Pancreas (tissue), 10 donors: ENCODE results near the gene CES2. TPM values are rescaled to one million over a fixed set of nuclear protein-coding genes. Genes with fewer than 3 reads are reported as not detected.

Experiments
- ATAC-seq, 4 donors: fragments of 200-7000 bp; cut with Tn5 transposase; one replicate each; pipeline versions ENCODE4 v1.8.0 to v1.9.1; 2020; ENCODE audit warnings: mild to moderate bottlenecking in 4 of 4, moderate library complexity in 4 of 4
- DNase-seq, 6 donors: peaks; one replicate each; pipeline ENCODE4 v3.0.0-alpha.2; 2020
- FAIRE-seq: peaks from 2 replicates; lab custom pipeline; 2012; peaks lifted over from hg19 to GRCh38; lab: Jason Lieb, UNC
- H3K27ac ChIP-seq, 4 donors: fragments of 200-600 bp; sonication (generic); 1 replicate in 3 of 4; 2 replicates in 1 of 4; pipeline versions ENCODE4 v1.5.0 to v1.8.0; 2020
- H3K27me3 ChIP-seq, 4 donors: fragments of 200-600 bp; one replicate each; pipeline ENCODE4 v1.8.0; 2021
- H3K36me3 ChIP-seq, 3 donors: fragments of 200-600 bp; sonication (generic) in 1 of 3; one replicate each; pipeline versions ENCODE4 v1.5.0 to v1.8.0; 2020 to 2021
- H3K4me1 ChIP-seq, 3 donors: fragments of 200-600 bp; one replicate each; pipeline ENCODE4 v1.8.0; 2021
- H3K4me3 ChIP-seq, 4 donors: fragments of 200-600 bp; sonication (generic) in 2 of 4; one replicate each; pipeline versions ENCODE4 v1.5.0 to v1.8.0; 2020 to 2021
- H3K9me3 ChIP-seq, 4 donors: fragments of 200-600 bp; one replicate each; pipeline ENCODE4 v1.8.0; 2021
- CTCF ChIP-seq, 4 donors: fragments of 200-600 bp; sonication (generic) in 3 of 4; IDR thresholded peaks; one replicate each; pipeline versions ENCODE4 v1.5.0 to v1.8.0; 2021; ENCODE audit warnings: antibody characterized with exemption in 4 of 4
- WGBS, 2 donors: extraction: QIAGEN DNeasy Blood & Tissue Kit; methylation state at CpG; one replicate each; pipeline ENCODE4 v1.1.7; 2013; 5-methylcytosine and 5-hydroxymethylcytosine counted together
- intact Hi-C, 3 donors: fragments of 100-400 bp; cut with DNase I; formaldehyde crosslinking; loops; one replicate each; pipeline versions ENCODE4 v1.11.1 to v1.14.2; 2022
- polyA plus RNA-seq, 2 donors: library from polyadenylated mRNA; stranded (reverse); fragments of 200-250 nt; gene quantifications; one replicate each; pipeline ENCODE4 v1.2.3, GENCODE V29; 2013
- total RNA-seq, 6 donors: library from RNA; stranded (reverse); fragmentation: NEBNext Ultra II Directional in 4 of 6; extraction: Animal tissue kit (Norgen Biotek cat#: 25700) in 4 of 6; gene quantifications; one replicate each; pipeline versions ENCODE4 v1.2.1 to v1.2.4, GENCODE V29; 2021 to 2023
- donor health status: healthy with polysubstance abuse.
- donor health status: DM: no; HTN: no; CAD: no; lungs with moderate emphysema.
- donor health status: DM: no; HTN: no; CAD: no.
- donor health status: control.
- donor health status: control.
- donor health status: Bipolar disorder and iron deficiency.
- donor health status: DM: yes; HTN: yes; CAD: no.
- donor health status: DM: no; HTN: no; CAD: no.
- donor health status: DM: no; HTN: no; CAD: no.
- donor health status: DM: yes; HTN: yes; CAD: no.

The CES2 gene
- total and polyA plus RNA-seq, 8 donors: 14.3 to 23.1 (median 17.3) TPM

- TF ChIP-seq CTCF (IDR thresholded peaks at IDR 0.05): no peak
- no peak for DNase-seq
- no peak for ATAC-seq
- H3K27ac ChIP-seq: no peak overlapping the region
- no peak overlapping the region for H3K4me3 ChIP-seq
- no peaks in the 10 kb centered on the region for H3K9me3 ChIP-seq
- H3K4me1 ChIP-seq: no peaks in the 10 kb centered on the region
- no peaks in the 10 kb centered on the region for H3K27me3 ChIP-seq
- 56 to 68% methylated on average over 4 of the region's 4 CpGs for WGBS, 2 donors
- peaks cover 0 to 12% (median 7%) of the 10 kb centered on the region in 3 donors for H3K36me3 ChIP-seq
- no peak for FAIRE-seq
- intact Hi-C loops: loop anchor here in 1 of 3 donors (10.0 kb wide), 1 partner anchor 255 kb away; no protein-coding TSS in a partner anchor
These were observed 45.7 kb upstream of the CES2 start for GRCh38 chr16:66889622-66890021.

DNA sequence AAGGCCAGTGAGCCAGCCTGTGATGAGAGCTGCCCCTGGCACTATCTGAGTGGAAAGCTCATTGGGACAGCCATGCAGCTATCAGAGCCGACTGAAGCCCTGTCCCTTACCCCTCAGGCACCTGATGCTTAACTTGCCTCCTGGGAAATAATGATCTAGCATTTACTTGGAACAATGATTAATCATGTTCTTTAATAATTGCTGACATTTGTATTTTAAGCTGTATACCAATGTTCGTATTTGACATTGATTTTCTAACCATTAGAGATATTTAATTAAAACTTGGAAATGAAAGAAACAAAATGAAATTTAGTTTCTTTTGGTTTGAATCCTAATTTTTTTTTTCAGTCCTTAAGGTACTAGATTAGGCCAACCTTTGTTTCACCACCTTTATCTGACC is 44.5 kb upstream of the CES2 start:
- H3K9me3 ChIP-seq: no peaks in the 10 kb centered on the region
- H3K27me3 ChIP-seq: no peaks in the 10 kb centered on the region
- intact Hi-C loops: loop anchor here in 1 of 3 donors (10.0 kb wide), 1 partner anchor 254 kb away; no protein-coding TSS in a partner anchor
- FAIRE-seq (no peak), ATAC-seq (no peak), DNase-seq (no peak)
- WGBS, 2 donors: 59 to 66% methylated on average over 2 of the region's 2 CpGs
- peaks cover 0 to 1% (median 0%) of the 10 kb centered on the region in 3 donors for H3K36me3 ChIP-seq
- H3K27ac ChIP-seq: no peak overlapping the region
- H3K4me3 ChIP-seq: no peak overlapping the region
- no peaks in the 10 kb centered on the region for H3K4me1 ChIP-seq
- no peak for TF ChIP-seq CTCF (IDR thresholded peaks at IDR 0.05)

DNA sequence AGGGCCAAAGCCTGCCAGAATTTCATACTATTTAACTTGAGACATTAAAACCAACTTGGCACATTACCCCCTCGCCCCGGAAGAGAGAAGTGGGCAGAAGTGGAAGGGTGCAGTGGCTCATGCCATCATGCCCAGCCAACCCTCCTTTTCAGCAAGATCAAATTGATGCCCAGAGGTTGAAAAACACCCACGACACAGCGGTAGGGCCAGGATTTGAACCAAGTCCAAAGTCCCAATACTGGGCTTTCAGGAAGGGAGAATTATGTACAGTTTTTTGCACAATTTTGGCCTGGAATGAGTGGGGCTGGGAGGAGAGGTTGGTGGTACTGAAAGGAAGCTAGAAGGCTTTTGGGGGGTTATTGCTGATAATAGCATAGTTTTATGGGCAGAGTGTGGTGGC is 44.0 kb upstream of the CES2 start:
- TF ChIP-seq CTCF (IDR thresholded peaks at IDR 0.05): no peak
- no peaks in the 10 kb centered on the region for H3K9me3 ChIP-seq
- H3K27me3 ChIP-seq: no peaks in the 10 kb centered on the region
- no peak for ATAC-seq
- intact Hi-C loops: loop anchor here in 1 of 3 donors (10.0 kb wide), 1 partner anchor 253 kb away; no protein-coding TSS in a partner anchor
- FAIRE-seq: no peak
- H3K27ac ChIP-seq: no peak overlapping the region
- WGBS, 2 donors: 82 to 83% methylated on average over 4 of the region's 4 CpGs
- H3K4me1 ChIP-seq: no peaks in the 10 kb centered on the region
- DNase-seq: no peak
- H3K4me3 ChIP-seq: no peak overlapping the region
- H3K36me3 ChIP-seq: no peaks in the 10 kb centered on the region

DNA sequence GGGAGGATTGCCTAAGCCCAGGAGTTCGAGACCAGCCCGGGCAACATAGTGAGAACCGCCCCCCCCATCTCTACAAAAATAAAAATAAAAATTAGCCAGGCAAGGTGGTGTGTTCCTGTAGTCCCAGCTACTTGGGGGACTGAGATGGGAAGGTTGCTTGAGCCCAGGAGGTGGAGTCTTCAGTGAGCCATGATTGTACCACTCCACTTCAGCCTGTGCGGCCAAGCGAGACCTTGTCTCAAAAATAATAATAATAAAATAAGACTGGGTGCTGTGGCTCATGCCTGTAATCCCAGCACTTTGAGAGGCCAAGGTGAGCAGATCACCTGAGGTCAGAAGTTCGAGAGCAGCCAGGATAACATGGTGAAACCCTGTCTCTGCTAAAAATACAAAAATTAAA is 43.5 kb upstream of the CES2 start:
- no peak overlapping the region for H3K27ac ChIP-seq
- ATAC-seq (no peak), FAIRE-seq (no peak), DNase-seq (no peak)
- H3K4me1 ChIP-seq: no peaks in the 10 kb centered on the region
- WGBS, 2 donors: 93 to 97% methylated on average over 6 of the region's 6 CpGs
- no peaks in the 10 kb centered on the region for H3K27me3 ChIP-seq
- H3K4me3 ChIP-seq: no peak overlapping the region
- no peaks in the 10 kb centered on the region for H3K36me3 ChIP-seq
- no peak for TF ChIP-seq CTCF (IDR thresholded peaks at IDR 0.05)
- intact Hi-C loops: loop anchor here in 1 of 3 donors (10.0 kb wide), 1 partner anchor 253 kb away; no protein-coding TSS in a partner anchor
- H3K9me3 ChIP-seq: no peaks in the 10 kb centered on the region

- intact Hi-C loops: loop anchor here in 1 of 3 donors (10.0 kb wide), 1 partner anchor 251 kb away; no protein-coding TSS in a partner anchor
- 77 to 84% methylated on average over 2 of the region's 2 CpGs for WGBS, 2 donors
- no peak for TF ChIP-seq CTCF (IDR thresholded peaks at IDR 0.05)
- Histone ChIP-seq H3K27ac (no peak overlapping the region), H3K27me3 (no peaks in the 10 kb centered on the region), H3K4me3 (no peak overlapping the region), H3K4me1 (no peaks in the 10 kb centered on the region), H3K9me3 (no peaks in the 10 kb centered on the region), H3K36me3 (no peaks in the 10 kb centered on the region)
- no peak for FAIRE-seq
- no peak for DNase-seq
- no peak for ATAC-seq
These were observed 41.3 kb upstream of the CES2 start for GRCh38 chr16:66894055-66894454.
